NCI-H345 treated with DMSO at 0.1 percent for 48 hours (cell line): ENCODE measurements around the gene MCTP2.
"Not testable (repeated sequence)": the region's sequence is repeated elsewhere in the genome, so short reads cannot be mapped to it uniquely, and the experiment has no call there.

Source experiments
- DNase-seq: peaks from one replicate; lab custom pipeline; 2025; ENCODE audit not compliant: unreplicated experiment; lab: John Stamatoyannopoulos, UW

MCTP2 gene

DNA sequence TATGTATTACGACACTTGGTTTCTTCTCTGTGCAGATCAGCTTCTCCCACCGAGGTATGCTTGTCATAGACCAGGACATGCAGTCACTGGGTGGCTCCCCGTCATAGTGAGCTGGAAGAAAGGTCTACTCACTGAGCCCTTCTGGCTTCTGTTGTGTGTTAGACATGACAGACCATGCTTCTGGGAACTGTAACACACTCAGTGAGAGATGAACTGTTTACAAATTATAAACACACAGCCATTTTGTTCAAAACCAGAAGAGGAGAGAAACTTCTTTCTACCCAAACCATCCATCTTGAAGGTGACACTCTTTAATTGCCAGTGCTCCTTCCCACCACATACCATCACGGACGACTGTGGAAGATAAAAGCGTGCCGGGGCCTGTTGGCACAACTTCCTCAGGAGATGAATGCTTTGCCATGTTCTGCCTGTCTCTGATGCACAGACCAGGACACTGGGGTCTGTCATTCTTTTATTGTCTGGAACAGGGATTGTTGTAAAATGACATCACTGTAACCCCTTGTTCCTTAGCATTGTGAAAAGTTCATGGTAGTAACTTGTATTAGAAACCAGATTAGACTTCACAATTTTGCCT, 214.3 kb downstream of the MCTP2 start:
- DNase-seq = no peak

- no peak for DNase-seq
These were observed 215.1 kb downstream of the MCTP2 start for GRCh38 chr15:94446441-94446840.

- no peak for DNase-seq
These were observed 220.1 kb downstream of the MCTP2 start for GRCh38 chr15:94451466-94451865.

DNA sequence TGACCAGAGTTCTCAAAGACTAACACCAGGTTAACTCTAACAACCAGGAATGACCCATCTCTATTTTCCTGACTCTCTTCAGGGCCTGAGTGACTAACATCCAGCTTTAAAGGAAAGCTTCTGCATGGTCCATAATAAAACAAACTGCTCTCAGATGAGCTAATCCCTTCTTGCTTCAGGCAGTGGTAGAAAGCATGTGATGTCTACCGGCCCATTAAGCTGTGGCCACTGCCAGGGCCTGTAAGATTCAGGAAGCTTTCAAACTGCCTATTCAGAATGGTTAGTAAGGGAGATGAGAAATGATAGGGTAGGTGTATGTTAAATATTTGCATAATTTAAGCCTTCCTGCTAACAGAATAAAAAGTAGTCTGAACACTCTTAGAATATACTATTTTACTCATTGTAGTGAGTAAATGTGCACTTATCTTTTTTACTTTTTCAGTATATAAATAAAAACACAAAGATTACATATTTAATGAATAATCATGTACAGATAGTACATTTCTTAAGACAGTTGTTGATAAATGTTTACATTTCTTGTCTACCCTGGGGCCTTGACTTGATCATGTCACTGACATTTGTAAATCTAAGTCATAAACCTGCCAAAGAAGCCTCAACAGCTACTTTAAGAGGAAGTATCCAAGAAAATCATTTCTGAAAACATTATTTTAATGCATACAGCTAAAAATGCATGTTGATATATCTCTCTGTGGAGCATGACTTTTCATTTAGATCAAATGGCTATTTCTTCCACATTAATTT, 222.0 kb downstream of the MCTP2 start:
- DNase-seq = no peak

DNA sequence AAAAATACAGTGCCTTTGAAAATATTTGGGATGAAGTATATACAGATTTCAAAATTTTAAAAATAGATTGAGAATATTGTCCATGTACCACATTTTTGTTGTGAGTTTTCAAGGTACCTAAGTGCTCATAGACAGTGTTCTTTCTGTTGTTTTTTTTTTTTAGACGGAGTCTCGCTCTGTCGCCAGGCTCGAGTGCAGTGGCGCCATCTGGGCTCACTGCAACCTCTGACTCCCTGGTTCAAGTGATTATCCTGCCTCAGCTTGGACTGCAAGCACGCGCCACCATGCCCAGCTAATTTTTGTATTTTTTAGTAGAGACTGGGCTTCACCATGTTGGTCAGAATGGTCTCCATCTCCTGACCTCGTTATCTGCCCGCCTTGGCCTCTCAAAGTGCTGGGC, 223.9 kb downstream of the MCTP2 start:
- DNase-seq = no peak

- no peak for DNase-seq
These were observed 224.9 kb downstream of the MCTP2 start for GRCh38 chr15:94456226-94456625.

- DNase-seq = no peak
These were observed 226.3 kb downstream of the MCTP2 start for GRCh38 chr15:94457661-94458060.

- DNase-seq = no peak
These were observed 229.3 kb downstream of the MCTP2 start for GRCh38 chr15:94460624-94461023.

GRCh38 chr15:94467034-94467433, 235.7 kb downstream of the MCTP2 start:
- no peak for DNase-seq

- no peak for DNase-seq
These were observed 239.1 kb downstream of the MCTP2 start for GRCh38 chr15:94470492-94470891.

GRCh38 chr15:94476686-94477085, 245.3 kb downstream of the MCTP2 start:
- DNase-seq = no peak

DNA sequence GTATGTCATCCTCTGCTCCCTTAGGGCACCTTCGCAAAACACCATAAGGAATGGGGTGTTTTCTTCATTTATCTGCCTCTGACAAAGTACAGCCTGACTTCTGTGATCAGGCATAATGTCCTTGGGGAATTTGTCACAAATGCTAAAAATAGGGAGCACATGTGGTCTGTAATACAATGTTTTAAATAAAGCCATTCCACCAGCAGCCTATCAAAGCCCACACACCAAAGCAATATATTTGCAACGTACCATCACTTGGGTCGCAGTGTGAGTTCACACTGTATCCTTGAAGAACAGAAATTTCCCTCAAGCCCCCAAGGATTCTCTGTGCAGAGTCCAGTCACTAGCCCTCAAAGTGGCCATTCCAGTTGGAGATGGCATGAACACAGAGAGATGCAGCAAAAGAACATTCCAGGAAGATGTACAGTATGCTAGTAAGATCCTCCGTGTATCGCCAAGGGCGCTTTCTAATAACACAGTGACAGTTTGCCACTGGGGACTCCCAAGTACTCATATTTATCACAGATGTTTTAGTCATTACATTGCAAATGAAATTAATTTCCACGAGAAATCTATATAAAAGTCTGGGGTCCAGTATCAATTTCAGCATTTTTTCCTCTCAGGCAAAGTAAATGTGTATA, 246.7 kb downstream of the MCTP2 start:
- DNase-seq = no peak

DNA sequence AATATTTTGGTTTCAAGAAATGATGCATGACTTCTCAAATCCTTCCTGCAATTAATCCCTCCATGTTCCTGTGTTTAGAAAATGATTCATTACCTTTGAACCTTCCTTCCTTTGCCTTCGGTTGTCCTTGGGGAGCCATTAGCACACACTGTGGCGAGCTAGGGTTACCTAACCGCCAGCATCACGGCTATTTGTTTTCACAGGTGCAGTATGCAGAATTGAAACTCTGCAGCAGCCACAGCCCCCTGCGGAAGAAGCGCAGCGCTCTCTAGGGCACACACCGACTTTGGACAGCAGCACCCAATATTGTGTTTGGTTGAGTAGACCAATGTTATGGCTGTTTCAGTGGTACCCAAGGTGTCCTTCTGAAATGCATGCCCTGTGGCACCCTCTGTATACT, 247.4 kb downstream of the MCTP2 start:
- no peak for DNase-seq

DNA sequence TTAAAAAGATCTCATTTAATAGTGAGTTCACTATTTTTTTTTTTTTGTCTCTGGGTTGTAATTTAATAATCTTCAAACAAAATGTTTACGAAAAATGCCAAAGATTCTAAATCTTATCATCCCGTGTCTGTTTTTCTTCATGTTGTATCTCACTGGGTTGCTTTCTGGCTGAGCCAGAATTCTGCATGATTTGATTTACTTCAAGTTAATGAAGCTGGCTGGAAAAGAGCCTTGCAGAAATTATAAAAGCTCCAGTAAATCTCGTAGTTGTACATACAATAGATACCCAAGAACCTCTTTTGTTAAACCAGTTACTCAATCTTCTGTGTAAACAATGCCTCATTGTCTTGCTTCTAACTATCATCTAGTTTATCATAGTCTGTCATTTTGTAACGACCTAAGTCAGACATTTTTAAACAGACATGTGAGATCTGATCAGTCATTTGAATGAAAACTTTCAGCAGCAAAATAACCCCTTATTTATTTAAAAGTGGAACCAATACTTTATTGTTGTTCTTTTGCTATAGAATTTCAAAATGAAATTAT, 249.0 kb downstream of the MCTP2 start:
- DNase-seq = no peak

- no peak for DNase-seq
These were observed 253.9 kb downstream of the MCTP2 start for GRCh38 chr15:94485148-94485719.

- DNase-seq = no peak
These were observed 256.3 kb downstream of the MCTP2 start for GRCh38 chr15:94487635-94488034.

DNA sequence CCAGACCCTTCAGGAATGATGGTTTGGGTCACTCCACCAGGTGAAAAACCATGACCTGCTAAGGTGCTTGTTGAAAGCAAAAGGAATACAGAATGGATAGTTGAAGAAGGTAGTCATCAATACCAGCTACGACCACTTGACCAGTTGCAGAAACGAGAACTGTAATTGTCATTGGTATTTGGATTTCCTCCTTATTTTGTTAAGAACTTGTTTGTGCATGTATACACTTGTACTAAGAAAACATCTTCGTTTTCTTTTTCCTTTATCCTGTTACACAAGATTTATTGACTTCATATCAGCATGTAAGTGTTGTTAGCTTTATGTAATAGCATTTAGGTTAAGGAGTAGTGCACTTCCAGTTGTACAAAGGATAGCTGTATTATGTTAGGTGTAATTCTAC, 261.8 kb downstream of the MCTP2 start:
- no peak for DNase-seq

GRCh38 chr15:94493586-94493985, 262.2 kb downstream of the MCTP2 start:
- not testable (repeated sequence) for DNase-seq

DNA sequence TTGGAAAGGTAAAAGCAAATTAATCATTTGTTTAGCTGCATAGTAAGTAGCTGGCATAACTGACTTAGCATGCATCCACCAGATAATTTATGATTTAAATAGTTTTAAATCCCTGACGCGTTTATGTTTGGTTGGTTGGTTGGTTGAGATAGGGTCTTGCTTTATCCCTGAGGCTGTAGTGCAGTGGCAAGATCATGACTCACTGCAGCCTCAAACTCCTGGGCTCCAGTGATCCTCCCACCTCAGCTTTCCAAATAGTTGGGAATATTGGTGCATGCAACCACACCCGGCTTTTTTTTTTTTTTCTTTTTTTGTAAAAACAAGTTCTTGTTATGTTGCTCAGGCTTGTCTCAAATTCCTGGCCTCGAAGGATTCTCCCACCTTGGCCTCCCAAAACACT, 263.4 kb downstream of the MCTP2 start:
- DNase-seq = no peak

DNA sequence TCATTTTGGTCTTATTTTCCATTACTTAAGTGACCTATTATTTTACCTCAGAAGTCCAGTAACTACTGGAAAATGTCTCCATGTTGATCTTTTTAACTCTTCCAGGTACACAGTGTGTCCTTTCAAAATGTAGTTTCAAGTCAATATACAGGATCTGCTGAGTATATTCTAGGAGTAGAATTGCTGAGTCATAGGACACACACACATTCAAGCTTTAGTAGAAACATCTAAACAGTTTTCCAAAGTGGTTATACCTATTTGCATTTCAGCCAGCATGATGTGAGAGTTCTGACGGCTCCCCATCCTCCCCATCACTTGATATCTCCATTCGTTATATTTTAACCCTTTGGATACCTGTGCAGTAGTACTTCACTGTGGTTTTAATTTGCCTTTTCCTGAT, 271.9 kb downstream of the MCTP2 start:
- DNase-seq = no peak

DNA sequence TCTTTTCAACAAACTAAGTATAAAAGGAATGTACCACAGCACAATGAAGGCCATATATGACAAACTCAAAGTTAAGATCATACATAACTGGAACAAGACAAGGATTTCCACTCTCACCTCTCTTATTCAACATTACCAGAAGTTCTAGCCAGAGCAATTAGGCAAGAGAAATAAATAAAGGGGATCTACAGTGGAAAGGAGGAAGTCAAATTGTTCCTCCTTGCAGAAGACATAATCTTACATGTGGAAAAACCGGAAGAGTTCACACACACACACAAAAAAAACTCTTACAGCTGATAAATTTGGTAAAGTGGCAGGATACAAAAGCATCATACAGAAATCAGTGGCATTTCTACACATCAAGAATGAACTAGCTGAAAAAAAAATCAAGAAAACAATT, 277.9 kb downstream of the MCTP2 start:
- DNase-seq = no peak

DNA sequence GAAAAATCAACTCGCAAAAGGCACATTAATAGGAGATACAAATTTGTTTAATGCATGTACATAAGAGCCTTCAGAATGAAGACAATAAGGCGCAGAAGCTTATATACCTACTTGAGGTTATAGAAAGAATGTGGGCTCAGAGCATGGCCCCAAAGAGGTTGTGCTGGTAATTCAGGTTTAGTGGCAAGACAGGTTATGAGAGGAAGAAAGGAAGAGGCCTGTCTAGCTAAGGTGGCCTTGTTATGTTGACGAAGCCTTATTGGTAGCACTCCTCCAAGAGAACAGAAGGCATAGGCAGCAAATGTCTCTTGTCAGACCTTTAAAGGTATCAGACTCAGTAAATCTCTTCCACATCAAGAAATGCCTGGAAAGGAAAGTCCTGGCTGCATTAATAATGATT, 290.8 kb downstream of the MCTP2 start:
- no peak for DNase-seq
